Brain microvascular endothelial cell (primary cell): ENCODE results near the gene MCHR1.

ENCODE experiments used
- DNase-seq: peaks from one replicate; pipeline ENCODE4 v3.0.0-alpha.2; 2020
- H3K27ac ChIP-seq: fragments of 250-450 bp; sonication (Bioruptor Pico); 2 replicates; pipeline ENCODE4 v1.5.1; 2020; ENCODE audit warnings: mild to moderate bottlenecking, moderate library complexity
- H3K27me3 ChIP-seq: fragments of 250-450 bp; sonication (Bioruptor Pico); replicated peaks from 2 replicates; pipeline ENCODE4 v1.5.1; 2020; ENCODE audit warnings: mild to moderate bottlenecking
- H3K36me3 ChIP-seq: fragments of 250-450 bp; sonication (Bioruptor Pico); replicated peaks from 2 replicates; pipeline ENCODE4 v1.5.1; 2020; ENCODE audit warnings: mild to moderate bottlenecking
- H3K4me3 ChIP-seq: 2 replicates; pipeline ENCODE4 v1.5.1; 2011; ENCODE audit warnings: low read depth, mild to moderate bottlenecking, control low read depth, low read length, moderate library complexity
- CTCF ChIP-seq: IDR thresholded peaks from 2 replicates; pipeline ENCODE4 v1.5.1; 2011; ENCODE audit warnings: low read depth, mild to moderate bottlenecking, moderate library complexity, low read length, control low read depth, inconsistent platforms; ENCODE audit errors: missing control alignments
- in situ Hi-C: cut with HindIII; loops from 2 replicates; pipeline ENCODE4 v1.10.0; 2017; ENCODE audit warnings: low sequenced_read_pairs, low pct_ligation_motif_present

MCHR1 gene

GRCh38 chr22:40665312-40665711 lies 14.0 kb upstream of the MCHR1 start:
- Histone ChIP-seq H3K4me3 (no peak overlapping the region), H3K27me3 (no peaks in the 10 kb centered on the region), H3K27ac (no peak overlapping the region), H3K36me3 (no peaks in the 10 kb centered on the region)
- in situ Hi-C loops, result no loop called here
- no peak for DNase-seq
- TF ChIP-seq CTCF, result no peak

DNA sequence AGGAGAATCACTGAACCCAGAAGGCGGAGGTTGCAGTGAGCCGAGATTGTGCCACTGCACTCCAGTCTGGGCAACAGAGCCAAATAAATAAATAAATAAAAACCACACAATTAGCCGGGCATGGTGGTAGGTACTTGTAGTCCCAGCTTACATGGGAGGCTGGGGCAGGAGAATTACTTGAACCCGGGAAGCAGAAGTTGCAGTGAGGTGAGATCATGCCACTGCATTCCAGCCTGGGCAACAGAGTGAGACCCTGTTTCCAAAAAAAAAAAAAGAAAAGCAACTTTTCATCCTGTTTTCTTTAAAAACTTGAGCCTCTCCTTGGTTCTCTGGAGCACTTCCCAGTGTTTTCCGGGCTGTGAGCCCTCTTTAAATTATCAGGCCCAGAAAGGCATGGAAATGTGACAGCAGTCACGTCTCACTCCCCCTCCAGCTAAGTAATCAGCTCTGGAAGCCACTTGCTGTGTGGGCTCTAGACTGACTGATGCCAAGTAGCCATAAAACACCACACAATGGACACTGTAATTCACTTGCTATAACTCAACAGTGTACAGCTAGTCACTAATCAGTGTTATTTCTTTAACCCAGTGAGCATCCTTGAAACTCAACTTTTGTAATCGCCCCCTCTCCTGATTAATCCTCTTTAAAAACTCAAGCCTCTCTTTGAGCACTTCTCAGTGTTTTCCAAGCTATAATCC lies 13.0 kb upstream of the MCHR1 start:
- Histone ChIP-seq H3K4me3 (no peak overlapping the region), H3K27me3 (no peaks in the 10 kb centered on the region), H3K36me3 (no peaks in the 10 kb centered on the region), H3K27ac (no peak overlapping the region)
- no peak for DNase-seq
- no peak for TF ChIP-seq CTCF
- in situ Hi-C loops, result no loop called here

DNA sequence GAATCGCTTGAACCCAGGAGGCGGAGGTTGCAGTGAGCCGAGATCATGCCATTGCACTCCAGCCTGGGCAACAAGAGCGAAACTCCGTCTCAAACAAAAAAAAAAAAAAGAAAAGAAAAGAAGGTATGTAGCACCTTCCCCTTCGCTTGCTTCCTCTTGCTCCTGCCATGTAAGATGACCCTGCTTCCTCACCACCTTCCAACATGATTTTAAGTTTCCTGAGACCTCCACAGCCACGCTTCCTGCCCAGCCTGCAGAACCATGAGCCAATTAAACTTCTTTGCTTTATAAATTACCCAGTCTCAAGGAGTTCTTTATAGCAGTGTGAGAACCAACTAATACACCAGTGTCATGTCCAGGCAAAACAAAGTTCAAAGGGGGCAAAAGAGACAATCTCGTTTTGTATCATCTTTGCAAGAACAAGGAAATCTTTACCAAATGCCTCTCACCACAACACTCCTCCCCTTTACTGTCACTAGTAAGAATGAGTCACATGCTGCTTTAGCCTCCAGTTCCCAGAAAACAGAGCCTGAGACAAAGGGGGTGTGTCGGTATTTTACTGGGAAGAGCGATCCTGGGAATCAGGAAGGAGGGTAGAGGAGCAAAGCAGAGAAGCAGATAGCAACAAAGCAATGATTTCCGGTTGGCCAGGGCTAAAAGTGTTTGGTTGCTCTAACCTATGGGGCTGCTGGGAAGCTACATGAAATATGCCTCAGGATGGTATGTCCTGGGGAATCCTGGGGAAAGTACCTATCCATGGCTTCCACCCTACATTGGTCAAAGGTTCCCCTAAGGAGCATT lies 10.5 kb upstream of the MCHR1 start:
- Histone ChIP-seq H3K4me3 (no peak overlapping the region), H3K27me3 (no peaks in the 10 kb centered on the region), H3K27ac (no peak overlapping the region), H3K36me3 (no peaks in the 10 kb centered on the region)
- TF ChIP-seq CTCF, result no peak
- peak; percentile 64 for DNase-seq
- in situ Hi-C loops, result no loop called here

DNA sequence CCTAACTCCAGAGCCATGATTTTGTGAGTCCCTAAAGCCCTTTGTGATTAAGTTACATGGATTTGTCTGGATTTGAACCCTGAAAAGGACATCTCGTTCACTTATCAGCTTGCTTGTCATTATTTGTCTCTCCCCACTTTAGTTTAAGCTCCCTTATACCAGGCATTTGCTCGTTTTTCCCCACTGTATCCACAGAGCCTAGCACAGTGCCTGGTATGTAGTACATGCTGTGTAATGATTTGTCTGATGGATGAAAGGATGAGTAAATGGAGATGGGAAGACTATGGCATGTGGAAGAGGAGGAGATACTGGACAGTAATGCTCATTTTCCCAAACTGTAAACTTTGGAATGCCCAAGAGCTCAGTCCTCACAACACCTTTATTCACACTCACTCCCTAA lies 9.2 kb upstream of the MCHR1 start:
- Histone ChIP-seq H3K36me3 (no peaks in the 10 kb centered on the region), H3K4me3 (no peak overlapping the region), H3K27me3 (no peaks in the 10 kb centered on the region), H3K27ac (no peak overlapping the region)
- in situ Hi-C loops, result no loop called here
- DNase-seq, result no peak
- TF ChIP-seq CTCF, result no peak

DNA sequence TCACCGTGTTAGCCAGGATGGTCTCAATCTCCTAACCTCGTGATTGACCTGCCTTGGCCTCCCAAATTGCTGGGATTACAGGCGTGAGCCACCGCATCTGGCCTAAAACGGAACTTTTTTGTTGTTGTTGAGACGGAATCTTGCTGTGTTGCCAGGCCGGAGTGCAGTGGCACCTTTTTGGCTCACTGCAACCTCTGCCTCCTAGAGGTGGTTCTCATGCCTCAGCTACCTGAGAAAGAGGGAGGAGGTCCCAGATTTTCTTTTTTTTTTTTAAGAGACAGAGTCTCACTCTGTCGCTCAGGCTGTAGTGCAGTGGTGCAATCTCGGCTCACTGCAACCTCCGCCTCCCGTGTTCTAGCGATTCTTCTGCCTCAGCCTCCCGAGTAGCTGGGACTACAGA lies 7.9 kb upstream of the MCHR1 start:
- H3K27ac ChIP-seq, result no peak overlapping the region
- H3K4me3 ChIP-seq, result no peak overlapping the region
- H3K27me3 ChIP-seq, result no peaks in the 10 kb centered on the region
- no peak for DNase-seq
- in situ Hi-C loops, result no loop called here
- no peak for TF ChIP-seq CTCF
- no peaks in the 10 kb centered on the region for H3K36me3 ChIP-seq
